NCI-H146 treated with DMSO at 0.1 percent for 48 hours (cell line): Measurements from ENCODE around the gene MDC1.
A peak's percentile ranks its signal among the peaks of the same experiment; 100 is the strongest.
"Not testable (repeated sequence)": the region's sequence is repeated elsewhere in the genome, so short reads cannot be mapped to it uniquely, and the experiment has no call there.

Experiments
- DNase-seq: peaks from one replicate; lab custom pipeline; 2025; ENCODE audit not compliant: unreplicated experiment; lab: John Stamatoyannopoulos, UW

The MDC1 gene

DNA sequence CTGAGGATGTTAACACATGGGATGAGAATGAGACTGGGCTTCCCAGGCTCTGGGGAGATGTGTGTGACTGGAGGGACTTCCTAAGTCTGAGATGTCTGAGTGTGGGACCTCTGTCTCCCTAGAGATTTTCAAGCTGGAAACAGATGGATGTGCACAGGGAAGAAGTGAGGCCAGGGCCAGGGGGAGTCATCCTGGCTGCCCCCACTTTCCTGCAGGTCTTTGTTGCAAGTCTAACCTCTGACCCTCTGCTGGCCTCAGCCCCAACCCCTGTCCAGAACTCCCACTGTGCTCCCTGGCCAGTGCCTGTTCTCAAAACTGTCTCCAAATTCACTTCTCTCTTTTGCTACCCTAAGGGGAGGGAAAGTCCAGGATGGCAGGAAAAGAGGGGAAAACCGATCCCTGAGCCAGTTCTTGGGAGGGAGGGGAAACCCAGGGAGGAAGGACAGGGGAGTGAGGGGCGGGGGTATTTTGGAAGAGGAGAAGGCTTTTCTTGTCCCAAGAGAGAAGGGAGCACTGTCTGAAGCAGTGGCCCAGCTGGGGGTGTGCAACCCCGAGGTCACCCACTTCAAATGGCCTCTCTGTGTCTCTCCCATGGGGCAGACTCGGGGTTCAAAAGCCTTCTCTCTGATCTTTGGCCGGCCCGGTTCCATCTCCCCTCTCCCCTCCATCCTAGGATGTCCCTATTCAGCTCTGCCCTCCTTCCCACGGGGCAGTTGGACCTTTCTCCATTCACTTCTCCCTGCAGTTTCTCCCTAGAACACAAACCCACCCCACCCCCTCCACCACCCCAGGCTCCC is 33.7 kb downstream of the MDC1 start:
- DNase-seq: no peak

DNA sequence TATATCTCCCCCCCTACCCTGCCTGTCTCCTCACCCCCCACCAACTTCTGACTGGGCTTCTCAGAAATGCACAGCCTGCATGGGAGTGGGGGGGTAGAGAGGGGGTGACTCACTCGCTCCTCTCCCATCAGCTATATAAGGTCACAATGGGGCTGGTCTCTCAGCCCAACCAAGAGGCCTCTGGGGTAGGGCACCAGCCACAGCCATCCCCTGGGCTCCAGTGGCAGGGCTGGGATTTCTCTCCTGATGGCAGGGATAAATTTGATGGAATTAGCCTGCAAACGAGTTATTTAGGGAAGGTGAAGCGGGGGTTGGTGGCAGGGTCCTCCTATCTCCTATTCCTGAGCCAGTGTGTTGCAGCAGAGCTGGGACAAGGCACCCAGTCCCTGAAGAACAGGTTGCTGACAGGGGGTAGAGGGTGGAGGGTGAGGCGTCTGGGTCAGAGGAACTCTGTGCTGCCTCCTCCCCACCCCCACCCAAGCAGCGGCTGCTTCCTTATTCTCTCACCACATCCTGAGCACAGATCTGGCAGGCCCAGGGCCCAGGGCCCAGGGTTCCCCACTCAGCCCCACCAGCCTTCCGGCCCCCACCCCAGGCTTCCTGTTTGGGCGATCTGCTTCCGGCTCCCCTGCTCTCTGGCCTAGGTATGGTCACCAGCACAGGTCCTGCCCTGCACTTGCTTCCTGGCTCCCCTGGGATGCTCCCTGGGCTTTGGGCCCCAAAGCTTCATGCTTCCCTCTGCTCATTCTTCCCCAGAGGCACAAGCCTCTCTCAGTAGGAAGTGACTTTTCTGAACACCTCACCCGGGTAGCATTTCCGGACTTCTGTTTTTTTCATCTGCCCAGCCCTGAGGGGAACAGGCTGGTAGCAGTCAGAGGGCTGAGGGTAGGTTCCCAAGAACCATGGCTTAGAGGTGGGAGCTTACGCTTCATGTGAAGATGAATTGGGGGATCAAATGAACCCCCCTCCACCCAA is 34.7 kb downstream of the MDC1 start:
- no peak for DNase-seq

DNA sequence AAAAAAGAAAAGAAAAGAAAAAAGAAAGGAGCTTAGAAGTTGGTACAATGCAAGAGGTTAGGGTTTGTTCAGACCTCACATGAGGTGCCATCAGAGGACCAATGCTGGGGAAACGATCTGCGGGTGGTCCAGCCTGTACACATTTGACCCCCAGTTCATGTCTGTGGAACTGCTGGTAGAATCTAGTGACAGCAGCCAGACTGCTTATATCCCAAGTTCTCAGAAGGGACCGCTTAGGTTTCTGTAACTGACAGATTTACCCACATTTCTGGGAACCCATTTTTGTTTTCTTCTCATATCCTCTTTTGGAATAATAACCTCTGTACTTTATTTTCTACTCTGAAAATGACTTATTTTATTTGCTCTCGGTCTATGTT is 35.3 kb downstream of the MDC1 start:
- no peak for DNase-seq

DNA sequence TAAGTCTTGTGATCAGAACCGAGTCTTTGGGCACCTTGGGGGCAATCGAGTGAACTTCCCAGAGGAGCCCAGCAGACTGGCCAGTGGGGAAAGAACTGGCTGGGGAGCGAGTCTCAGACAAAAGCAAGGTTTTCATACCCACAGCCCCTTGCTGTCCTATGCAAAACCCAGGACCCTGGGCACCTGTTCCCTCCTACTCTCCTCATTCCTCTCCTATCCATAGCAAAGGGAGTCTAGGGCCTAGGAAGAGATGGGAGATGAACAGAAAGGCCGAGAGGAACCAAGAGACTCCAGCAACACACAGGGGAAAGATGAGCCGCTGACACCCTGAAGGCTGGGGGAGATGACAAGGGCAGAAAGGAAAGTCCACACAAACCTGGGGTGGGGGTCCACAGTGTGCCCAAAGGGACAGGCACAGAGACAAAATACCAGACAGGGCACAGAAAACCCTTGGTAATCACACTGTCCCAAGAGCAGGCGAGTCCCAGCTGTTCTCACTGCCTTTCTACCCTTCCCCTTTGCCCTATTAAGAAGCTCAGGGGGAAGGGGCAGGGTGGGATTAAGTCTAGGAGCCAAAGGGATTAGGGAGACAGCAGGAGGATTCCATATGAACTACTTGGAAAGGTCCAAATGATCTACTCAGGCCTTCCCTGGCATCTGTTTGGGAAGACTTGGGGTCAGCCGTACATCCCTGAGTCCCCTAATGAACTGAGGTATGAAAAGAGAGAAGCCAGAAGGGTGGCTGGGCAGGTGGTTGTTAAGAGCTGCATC is 37.1 kb downstream of the MDC1 start:
- DNase-seq: no peak

DNA sequence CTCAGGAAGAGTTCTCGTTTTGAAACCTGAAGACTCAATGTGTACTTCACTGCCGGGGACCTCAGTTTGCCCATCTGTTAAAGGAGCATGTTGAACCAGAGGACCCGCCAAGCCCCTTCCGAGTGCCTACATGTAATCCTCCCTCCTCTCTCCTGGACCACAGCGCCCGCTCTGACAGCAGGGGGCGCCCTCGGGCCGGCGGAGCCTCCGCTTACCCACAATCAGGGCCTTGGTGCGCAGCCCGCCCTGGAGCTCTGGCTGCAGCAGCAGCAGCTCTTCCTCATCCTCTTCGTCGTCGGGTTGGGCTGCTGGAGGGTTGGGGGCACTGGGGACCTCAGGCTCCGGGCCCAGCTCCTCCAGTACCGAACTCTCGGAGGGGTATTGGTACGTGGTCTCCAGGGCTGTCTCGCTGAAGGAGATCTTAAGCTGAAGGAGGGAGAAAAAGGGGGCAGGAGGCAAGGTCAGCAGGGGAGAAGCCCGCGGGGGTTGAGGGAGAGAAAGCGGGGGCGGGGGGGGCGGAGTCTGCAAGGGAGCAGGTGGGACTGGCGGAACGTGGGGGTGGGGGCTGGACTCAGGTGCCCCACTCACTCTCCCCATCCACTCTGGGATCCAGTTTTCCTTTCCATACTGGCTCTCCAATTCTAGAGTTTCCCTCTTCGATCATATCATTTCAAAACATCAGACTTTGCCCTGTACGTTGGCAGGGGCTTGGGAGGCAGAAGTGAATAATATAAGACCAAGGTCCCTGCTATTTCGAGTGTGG is 37.9 kb downstream of the MDC1 start:
- DNase-seq: peak; percentile 40

DNA sequence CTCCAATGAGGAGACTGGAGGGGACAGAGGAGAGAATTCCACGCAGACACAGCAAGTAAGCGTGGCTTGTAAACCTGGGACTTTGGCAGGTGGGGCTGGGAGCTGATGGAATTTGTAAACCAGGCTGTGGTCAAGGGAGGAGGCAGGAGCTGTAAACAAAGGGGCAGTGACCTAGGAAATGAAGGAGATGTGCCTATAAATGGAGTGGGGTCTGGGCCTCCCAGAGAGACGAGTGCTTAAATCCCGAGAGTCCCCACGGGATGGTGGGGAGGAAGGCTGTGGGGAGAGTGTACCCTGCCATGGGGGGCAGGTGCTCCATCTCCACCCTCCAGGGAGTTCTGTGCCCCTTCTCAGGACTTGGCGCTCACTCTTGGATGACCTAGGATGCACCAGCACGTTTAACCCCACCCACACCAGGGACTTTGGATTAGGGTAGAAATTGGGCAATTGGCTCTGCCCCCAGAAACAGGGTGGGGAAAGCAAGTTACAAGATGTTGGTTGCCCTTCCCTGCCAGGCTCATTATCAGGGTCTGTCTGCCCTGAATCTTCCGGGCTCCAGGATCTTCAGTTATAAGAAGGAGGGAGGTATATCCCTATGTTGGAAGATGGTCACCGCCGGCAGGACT is 40.3 kb downstream of the MDC1 start:
- no peak for DNase-seq

DNA sequence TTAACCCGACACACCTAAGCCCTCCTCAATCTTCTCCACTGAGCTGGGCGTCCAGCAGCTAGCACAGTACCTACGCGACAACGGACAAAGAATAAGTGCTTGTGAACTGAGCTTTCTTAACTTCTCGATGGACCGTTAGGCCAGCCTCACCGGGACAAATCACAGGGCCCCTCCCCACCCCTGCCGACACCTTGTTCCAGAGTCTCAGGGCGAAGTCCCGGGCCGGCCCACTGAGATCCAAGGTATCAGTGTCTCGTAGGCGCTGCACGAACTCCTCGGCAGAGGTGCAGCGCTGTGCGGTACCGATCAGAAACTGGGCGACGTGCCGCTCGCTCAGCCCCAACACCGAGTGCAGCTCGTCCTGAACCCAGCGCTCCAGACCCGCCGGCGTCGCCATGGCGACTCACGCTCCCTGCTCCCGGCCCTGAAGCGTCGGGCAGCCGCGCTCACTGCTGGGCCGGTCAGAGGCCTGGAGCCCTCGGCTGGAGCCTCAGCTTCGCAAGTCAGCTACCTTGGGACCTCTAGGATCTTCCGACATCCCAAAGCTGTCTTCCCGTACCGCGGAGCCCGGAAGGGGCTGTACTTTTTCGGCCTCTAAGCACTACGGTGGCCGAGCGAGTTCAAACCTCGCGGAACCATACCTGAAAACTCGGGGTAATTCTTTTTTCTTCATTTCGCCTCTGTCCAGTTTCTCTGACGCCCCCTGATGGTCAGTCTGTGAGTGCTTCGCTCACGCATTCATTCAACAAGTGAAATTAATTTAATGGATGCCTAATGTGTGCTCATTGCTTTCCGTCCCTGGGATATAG is 44.4 kb downstream of the MDC1 start, which contains the start of gene DHX16:
Gene DHX16 (minus strand): TSS at position 562 of the 809 bp plus-strand sequence. CDS start 165 bp downstream, at position 397.
- DNase-seq: peak; percentile 94

DNA sequence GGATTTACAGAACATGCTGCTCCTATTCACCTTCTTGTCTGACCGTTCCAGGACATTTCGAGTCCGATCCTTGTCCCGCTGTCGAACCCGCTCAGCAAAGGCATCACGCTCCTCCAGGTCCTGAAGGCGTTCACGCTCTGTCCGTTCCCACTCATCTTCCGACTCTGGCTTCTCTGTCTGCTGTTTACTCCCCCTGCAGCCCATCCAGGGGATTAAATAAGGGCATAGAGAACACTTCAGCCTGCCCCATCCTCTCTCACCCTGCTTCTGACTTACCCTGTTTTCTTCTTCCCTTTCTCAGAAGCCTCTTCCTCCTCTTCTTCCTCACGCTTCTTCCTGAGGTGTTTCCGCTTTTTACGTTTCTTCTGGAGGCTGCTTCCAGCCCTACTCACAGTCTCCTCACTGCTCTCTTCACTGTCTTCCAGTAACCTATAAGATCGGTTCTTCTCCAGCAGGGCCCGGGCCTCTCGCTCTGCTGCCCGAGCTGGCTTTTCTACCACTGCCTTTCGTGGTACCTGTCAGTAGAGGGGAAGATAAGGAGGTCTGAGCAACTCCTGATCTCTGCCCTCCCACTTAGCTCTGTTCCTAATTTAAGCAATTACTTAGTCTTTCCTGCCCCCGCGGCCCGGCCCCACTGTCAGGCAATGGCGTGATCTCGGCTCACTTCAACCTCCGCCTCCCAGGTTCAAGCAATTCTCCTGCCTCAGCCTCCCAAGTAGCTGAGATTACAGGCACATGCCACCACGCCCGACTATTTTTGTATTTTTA is 46.1 kb downstream of the MDC1 start:
- DNase-seq: no peak

DNA sequence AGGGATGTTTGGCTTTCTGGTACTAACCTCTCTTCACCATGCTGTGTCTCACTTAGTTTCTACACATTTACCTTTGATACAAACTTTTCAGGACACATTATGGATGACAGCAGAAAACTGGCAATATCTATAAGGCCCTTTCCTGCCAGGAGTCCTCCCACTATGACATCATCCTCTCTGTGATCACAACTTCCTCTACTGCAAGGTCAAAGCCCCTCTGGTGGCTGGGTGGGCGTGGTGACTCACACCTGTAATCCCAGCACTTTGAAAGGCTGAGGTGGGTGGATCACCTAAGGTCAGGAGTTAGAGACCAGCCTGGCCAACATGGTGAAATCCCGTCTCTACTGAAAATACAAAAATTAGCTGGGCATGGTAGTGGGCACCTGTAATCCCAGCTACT is 50.8 kb downstream of the MDC1 start:
- DNase-seq: not testable (repeated sequence)

DNA sequence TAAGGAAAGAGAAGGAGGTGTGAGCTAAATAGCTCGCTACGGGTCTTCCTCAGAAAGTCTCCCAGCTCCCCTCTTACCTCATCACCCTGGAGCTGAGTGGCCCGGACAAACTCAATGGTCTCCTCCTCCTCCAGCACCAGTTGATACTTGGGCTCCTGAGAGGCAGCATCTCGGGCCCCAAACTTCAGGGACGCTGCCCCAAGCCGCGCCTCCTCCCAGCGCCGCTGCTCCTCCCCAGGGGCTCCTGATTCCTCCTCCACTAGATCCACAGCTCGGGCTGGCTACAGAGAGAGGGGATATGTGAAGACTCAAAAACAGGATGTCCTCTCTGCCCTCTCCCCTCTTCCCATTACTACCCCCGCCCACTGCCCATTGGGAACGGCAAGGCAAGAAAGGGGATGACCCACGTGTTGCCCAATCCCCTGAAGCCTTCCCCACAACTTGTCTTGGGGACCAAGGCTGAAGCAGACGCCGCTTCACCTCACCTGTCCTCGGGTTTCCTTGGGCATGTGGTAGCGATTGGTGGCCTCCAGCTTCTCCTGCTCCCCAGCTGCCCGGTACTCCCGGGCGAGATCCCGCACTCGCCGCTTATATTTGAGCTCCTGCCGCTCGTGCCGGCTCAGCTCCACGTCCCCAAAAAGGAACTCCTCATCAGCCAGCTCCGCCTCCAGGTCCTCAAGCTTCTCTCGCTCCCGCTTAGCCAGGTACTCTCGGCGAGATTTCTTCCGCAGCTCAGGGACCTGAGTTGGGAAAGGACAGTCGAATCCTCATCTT is 51.9 kb downstream of the MDC1 start:
- no peak for DNase-seq

DNA sequence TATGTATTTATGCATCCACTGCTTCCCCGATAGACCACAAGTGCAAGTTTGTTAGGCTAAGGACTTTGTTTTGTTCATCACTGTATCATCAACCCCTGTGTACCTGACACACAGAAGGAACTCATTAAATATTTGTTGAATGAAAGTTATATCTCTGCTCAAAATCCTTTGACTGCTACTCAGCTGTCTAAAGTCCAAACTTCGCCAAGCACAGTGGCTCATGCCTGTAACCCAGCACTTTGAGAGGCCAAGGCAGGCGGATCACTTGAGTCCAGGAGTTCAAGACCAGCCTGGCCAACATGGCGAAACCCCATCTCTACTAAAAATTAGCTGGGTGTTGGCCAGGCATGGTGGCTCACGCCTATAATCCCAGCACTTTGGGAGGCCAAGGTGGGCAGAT is 59.2 kb downstream of the MDC1 start:
- not testable (repeated sequence) for DNase-seq

DNA sequence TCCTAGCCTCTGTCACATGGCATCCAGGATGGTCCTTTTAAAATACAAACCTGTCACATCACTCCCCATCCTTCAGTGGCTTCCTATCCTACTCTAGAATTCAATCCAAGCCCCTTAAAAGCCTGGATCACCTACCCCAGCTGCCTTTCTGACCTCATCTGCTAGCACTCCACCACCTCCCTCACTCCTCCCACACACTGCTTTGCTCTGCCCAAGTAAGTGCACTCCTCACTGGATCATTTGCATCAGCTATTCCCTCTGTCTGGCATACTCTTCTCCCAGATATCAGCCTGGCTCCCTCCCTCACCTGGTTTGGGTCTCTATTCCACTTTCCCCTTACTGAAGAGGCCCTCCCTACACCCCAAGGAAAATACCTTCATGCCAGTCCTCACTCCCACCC is 59.6 kb downstream of the MDC1 start:
- no peak for DNase-seq

DNA sequence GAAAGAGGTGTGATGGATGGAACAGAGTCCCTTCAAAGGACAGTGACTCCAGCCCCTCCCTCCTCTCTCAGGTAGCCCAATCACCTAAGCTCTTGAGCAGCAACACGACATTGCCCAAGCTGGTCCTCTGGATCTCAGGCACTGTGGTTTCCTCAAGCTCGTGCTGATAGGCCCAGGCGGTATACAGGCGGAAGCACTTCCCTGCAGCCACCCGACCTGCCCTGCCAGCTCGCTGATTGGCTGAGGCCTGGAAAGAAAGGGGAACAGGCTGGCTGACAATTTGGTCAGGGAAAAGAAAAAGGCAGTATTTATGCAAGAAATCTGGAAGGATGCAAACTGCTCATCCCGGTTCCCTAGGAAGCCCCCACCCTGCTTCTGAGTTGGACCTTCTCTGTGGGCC is 60.6 kb downstream of the MDC1 start:
- no peak for DNase-seq

DNA sequence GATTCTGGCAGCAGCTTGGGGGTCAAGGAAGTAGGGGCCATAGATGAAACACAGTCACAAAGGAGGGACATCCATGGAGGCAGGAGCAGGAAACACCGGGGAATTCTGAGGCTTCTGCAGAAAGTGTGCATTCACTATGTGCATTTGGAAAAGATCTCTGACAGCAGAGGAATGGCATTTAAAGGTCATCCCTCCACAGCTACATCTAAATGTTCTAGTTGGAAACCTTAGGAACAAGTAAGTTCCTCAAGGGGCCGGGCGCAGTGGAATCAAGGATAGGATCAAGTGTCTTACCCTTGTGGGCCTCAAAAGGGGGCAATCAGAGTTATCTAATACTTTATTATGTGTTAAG is 61.4 kb downstream of the MDC1 start:
- DNase-seq: no peak

DNA sequence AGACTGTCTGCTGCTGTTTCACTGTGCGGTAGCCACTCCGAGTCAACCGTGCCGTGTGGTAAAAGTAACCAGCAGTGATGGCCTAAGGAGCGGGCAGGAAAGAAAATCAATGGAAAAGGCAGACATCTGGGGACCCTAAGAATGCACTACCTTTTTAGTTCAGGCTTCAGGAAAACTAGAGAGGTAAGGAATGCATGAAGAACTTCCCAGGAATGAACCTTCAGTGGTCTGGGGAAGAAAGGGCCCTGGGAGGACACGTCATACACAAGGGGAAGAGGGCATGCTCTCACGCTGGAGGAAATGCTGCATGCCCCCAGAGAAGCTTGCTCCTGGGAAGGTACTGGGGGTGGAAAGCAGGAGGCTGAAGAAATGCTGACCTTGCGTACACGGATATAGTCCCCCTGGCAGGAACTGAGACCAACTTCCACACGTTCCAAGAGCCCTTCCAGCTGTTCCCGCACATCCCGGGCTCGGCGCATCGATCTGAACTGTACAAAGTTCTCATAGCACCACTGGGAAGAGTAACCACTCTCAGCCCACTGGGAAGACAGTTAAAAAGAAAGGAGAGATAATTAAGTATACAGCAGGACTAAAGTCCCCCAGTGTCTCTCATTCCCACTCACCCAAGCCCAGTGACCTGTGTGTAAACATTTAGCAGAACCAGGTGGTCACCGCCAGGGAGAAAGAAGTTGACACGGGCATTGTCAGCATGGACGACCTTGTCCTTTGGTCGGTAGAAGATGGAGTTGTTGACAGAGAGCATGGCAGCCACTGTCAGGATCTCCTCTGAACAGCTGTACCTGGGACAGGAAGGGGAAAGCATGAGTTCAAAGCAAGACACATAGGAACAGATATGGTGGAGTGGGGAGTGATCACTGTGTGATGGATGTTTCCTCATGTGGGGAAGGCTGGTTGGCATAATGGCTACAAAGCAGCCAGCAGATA is 62.0 kb downstream of the MDC1 start:
- DNase-seq: no peak

DNA sequence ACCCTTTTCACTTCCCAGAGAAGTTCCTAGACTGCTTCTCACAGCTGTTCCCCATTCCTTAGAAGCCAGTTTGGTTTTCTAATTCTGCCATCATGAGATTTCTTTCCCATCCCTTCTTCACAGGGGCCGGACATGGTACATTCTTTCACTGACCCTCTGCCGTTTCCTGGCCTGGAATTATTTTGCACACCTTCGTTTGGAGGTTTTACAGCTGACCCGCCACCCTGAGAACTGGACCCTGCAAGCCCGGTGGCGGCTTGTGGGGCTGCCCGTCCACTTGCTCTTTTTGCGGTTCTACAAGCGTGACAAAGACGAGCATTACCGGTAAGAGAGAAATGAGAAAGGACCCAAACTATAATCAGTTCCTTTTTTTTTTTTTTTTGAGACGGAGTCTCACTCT is 65.9 kb downstream of the MDC1 start:
- no peak for DNase-seq
